SJSA1 (cell line): ENCODE measurements around the gene LAMC2. TPM values are rescaled to one million over a fixed set of nuclear protein-coding genes. Genes with fewer than 3 reads are reported as not detected.
"Not testable (repeated sequence)": the region's sequence is repeated elsewhere in the genome, so short reads cannot be mapped to it uniquely, and the experiment has no call there.

Source experiments
- DNase-seq, 2 experiments: peaks; one replicate each; pipeline ENCODE4 v3.0.0-alpha.2; 2015 to 2020; ENCODE audit warnings: low spot score in 2 of 2, low read depth in 1 of 2
- H3K27ac ChIP-seq: fragments of 250-450 bp; sonication (Bioruptor Pico); 2 replicates; pipeline ENCODE4 v1.5.1; 2020; ENCODE audit warnings: mild to moderate bottlenecking, moderate library complexity
- H3K27me3 ChIP-seq: fragments of 250-450 bp; sonication (Bioruptor Pico); replicated peaks from 2 replicates; pipeline ENCODE4 v1.5.1; 2020; ENCODE audit warnings: mild to moderate bottlenecking, moderate library complexity
- H3K36me3 ChIP-seq: fragments of 250-450 bp; sonication (Bioruptor Pico); 2 replicates; pipeline ENCODE4 v1.5.1; 2020; ENCODE audit warnings: mild to moderate bottlenecking
- H3K4me1 ChIP-seq: fragments of 250-450 bp; sonication (Bioruptor Pico); replicated peaks from 2 replicates; pipeline ENCODE4 v1.6.1; 2021; ENCODE audit warnings: mild to moderate bottlenecking
- H3K4me3 ChIP-seq: fragments of 250-450 bp; sonication (Bioruptor Pico); 2 replicates; pipeline ENCODE4 v1.5.1; 2020; ENCODE audit warnings: mild to moderate bottlenecking
- H3K9me3 ChIP-seq: fragments of 250-450 bp; sonication (Bioruptor Pico); replicated peaks from 2 replicates; pipeline ENCODE4 v1.5.1; 2020; ENCODE audit warnings: mild to moderate bottlenecking
- total RNA-seq: library from RNA; depleted of rRNA; stranded (reverse); fragments of >200 nt; shearing (Covaris generic); gene quantifications from 2 replicates; pipeline ENCODE4 v1.2.3, GENCODE V29; 2014; rRNA removed

Gene LAMC2
- total RNA-seq: 0.18 TPM in 1 of 2 replicates, not detected in the other

GRCh38 chr1:183185941-183186490 is at the start of gene LAMC2:
Gene LAMC2 (plus strand): TSS chr1:183186264. CDS start chr1:183186353, 89 bp downstream.
- H3K27me3 ChIP-seq: no peaks in the 10 kb centered on the region
- H3K9me3 ChIP-seq: no peaks in the 10 kb centered on the region
- H3K27ac ChIP-seq: no peak within 1 kb of the TSS
- H3K36me3 ChIP-seq: no peaks in the 10 kb centered on the region
- no peak for DNase-seq
- H3K4me3 ChIP-seq: no peak within 1 kb of the TSS
- H3K4me1 ChIP-seq: peaks cover 6% of the 10 kb centered on the region

- DNase-seq: no peak
- Histone ChIP-seq H3K4me3 (no peak overlapping the region), H3K9me3 (no peaks in the 10 kb centered on the region), H3K27me3 (no peaks in the 10 kb centered on the region), H3K27ac (no peak overlapping the region), H3K36me3 (peaks cover 74% of the 10 kb centered on the region), H3K4me1 (peaks cover 18% of the 10 kb centered on the region)
These were observed 48.3 kb upstream of the LAMC2 start for GRCh38 chr1:183137782-183138181.

GRCh38 chr1:183138301-183138700 is 47.8 kb upstream of the LAMC2 start:
- Histone ChIP-seq H3K9me3 (no peaks in the 10 kb centered on the region), H3K27me3 (no peaks in the 10 kb centered on the region), H3K27ac (no peak overlapping the region), H3K4me1 (peaks cover 18% of the 10 kb centered on the region), H3K4me3 (no peak overlapping the region), H3K36me3 (peaks cover 74% of the 10 kb centered on the region)
- DNase-seq: no peak

GRCh38 chr1:183139281-183139942 is 46.7 kb upstream of the LAMC2 start:
- peak in 1 of 2 experiments; percentile 68 for DNase-seq
- Histone ChIP-seq H3K27ac (0 out of 2 replicates have a peak overlapping the region, but pooled peaks have one; percentile 20), H3K36me3 (peaks cover 76% of the 10 kb centered on the region), H3K27me3 (no peaks in the 10 kb centered on the region), H3K4me1 (peaks cover 18% of the 10 kb centered on the region), H3K9me3 (no peaks in the 10 kb centered on the region), H3K4me3 (no peak overlapping the region)

GRCh38 chr1:183140633-183141032 is 45.4 kb upstream of the LAMC2 start:
- H3K36me3 ChIP-seq: peaks cover 71% of the 10 kb centered on the region
- H3K4me1 ChIP-seq: peaks cover 18% of the 10 kb centered on the region
- H3K9me3 ChIP-seq: no peaks in the 10 kb centered on the region
- no peaks in the 10 kb centered on the region for H3K27me3 ChIP-seq
- DNase-seq: no peak
- H3K27ac ChIP-seq: no peak overlapping the region
- no peak overlapping the region for H3K4me3 ChIP-seq

GRCh38 chr1:183142171-183142570 is 43.9 kb upstream of the LAMC2 start:
- H3K4me1 ChIP-seq: peaks cover 18% of the 10 kb centered on the region
- no peaks in the 10 kb centered on the region for H3K27me3 ChIP-seq
- no peak overlapping the region for H3K4me3 ChIP-seq
- no peak for DNase-seq
- H3K9me3 ChIP-seq: no peaks in the 10 kb centered on the region
- H3K27ac ChIP-seq: no peak overlapping the region
- peaks cover 57% of the 10 kb centered on the region for H3K36me3 ChIP-seq

GRCh38 chr1:183143576-183144315 is 42.3 kb upstream of the LAMC2 start:
- peaks cover 42% of the 10 kb centered on the region for H3K36me3 ChIP-seq
- no peak for DNase-seq
- H3K9me3 ChIP-seq: no peaks in the 10 kb centered on the region
- H3K27me3 ChIP-seq: no peaks in the 10 kb centered on the region
- no peak overlapping the region for H3K27ac ChIP-seq
- peaks cover 18% of the 10 kb centered on the region for H3K4me1 ChIP-seq
- no peak overlapping the region for H3K4me3 ChIP-seq

GRCh38 chr1:183144752-183145151 is 41.3 kb upstream of the LAMC2 start:
- Histone ChIP-seq H3K4me3 (no peak overlapping the region), H3K36me3 (peaks cover 42% of the 10 kb centered on the region), H3K4me1 (peaks cover 10% of the 10 kb centered on the region), H3K27me3 (no peaks in the 10 kb centered on the region), H3K9me3 (no peaks in the 10 kb centered on the region), H3K27ac (no peak overlapping the region)
- no peak for DNase-seq

- no peak for DNase-seq
- H3K27ac ChIP-seq: no peak overlapping the region
- H3K27me3 ChIP-seq: no peaks in the 10 kb centered on the region
- H3K36me3 ChIP-seq: peaks cover 20% of the 10 kb centered on the region
- H3K4me3 ChIP-seq: no peak overlapping the region
- no peaks in the 10 kb centered on the region for H3K9me3 ChIP-seq
- H3K4me1 ChIP-seq: peaks cover 9% of the 10 kb centered on the region
These were observed 38.3 kb upstream of the LAMC2 start for GRCh38 chr1:183147735-183148134.

GRCh38 chr1:183148599-183148998 is 37.5 kb upstream of the LAMC2 start:
- H3K4me1 ChIP-seq: peaks cover 9% of the 10 kb centered on the region
- peaks cover 12% of the 10 kb centered on the region for H3K36me3 ChIP-seq
- H3K9me3 ChIP-seq: no peaks in the 10 kb centered on the region
- H3K4me3 ChIP-seq: no peak overlapping the region
- no peak overlapping the region for H3K27ac ChIP-seq
- no peak for DNase-seq
- H3K27me3 ChIP-seq: no peaks in the 10 kb centered on the region

GRCh38 chr1:183149273-183149672 is 36.8 kb upstream of the LAMC2 start:
- no peak overlapping the region for H3K4me3 ChIP-seq
- peaks cover 7% of the 10 kb centered on the region for H3K36me3 ChIP-seq
- no peaks in the 10 kb centered on the region for H3K27me3 ChIP-seq
- H3K9me3 ChIP-seq: no peaks in the 10 kb centered on the region
- H3K27ac ChIP-seq: no peak overlapping the region
- no peak for DNase-seq
- H3K4me1 ChIP-seq: peaks cover 9% of the 10 kb centered on the region

GRCh38 chr1:183150032-183150431 is 36.0 kb upstream of the LAMC2 start:
- not testable (repeated sequence) for DNase-seq, H3K27ac ChIP-seq

GRCh38 chr1:183150445-183150844 is 35.6 kb upstream of the LAMC2 start:
- Histone ChIP-seq H3K27me3 (no peaks in the 10 kb centered on the region), H3K9me3 (no peaks in the 10 kb centered on the region), H3K4me3 (no peak overlapping the region), H3K36me3 (no peaks in the 10 kb centered on the region), H3K4me1 (peaks cover 9% of the 10 kb centered on the region), H3K27ac (no peak overlapping the region)
- no peak for DNase-seq

More at GRCh38 chr1:183150032-183150431, 36.0 kb upstream of the LAMC2 start:
- H3K36me3 ChIP-seq, H3K4me3 ChIP-seq, H3K9me3 ChIP-seq, H3K4me1 ChIP-seq, H3K27me3 ChIP-seq: not testable (repeated sequence)

GRCh38 chr1:183152180-183152579 is 33.9 kb upstream of the LAMC2 start:
- no peaks in the 10 kb centered on the region for H3K27me3 ChIP-seq
- H3K9me3 ChIP-seq: no peaks in the 10 kb centered on the region
- H3K4me1 ChIP-seq: peaks cover 9% of the 10 kb centered on the region
- H3K4me3 ChIP-seq: no peak overlapping the region
- H3K27ac ChIP-seq: no peak overlapping the region
- H3K36me3 ChIP-seq: no peaks in the 10 kb centered on the region
- DNase-seq: no peak
